ENCODE measurements around the gene LHX5.

- TF ChIP-seq CTCF (IDR thresholded peaks at IDR 0.05) (no peak), POLR2A (IDR thresholded peaks at IDR 0.05) (no peak)
These were observed 7.3 kb downstream of the LHX5 start for GRCh38 chr12:113464452-113464775.

Data from uterus (tissue), 2 donors.